ENCODE data around the gene LRRC55. TPM values are rescaled to one million over a fixed set of nuclear protein-coding genes. Genes with fewer than 3 reads are reported as not detected.

The LRRC55 gene
- total RNA-seq, 4 donors from 2014 or later = under 0.01 to 0.39 (median 0.19) TPM

DNA sequence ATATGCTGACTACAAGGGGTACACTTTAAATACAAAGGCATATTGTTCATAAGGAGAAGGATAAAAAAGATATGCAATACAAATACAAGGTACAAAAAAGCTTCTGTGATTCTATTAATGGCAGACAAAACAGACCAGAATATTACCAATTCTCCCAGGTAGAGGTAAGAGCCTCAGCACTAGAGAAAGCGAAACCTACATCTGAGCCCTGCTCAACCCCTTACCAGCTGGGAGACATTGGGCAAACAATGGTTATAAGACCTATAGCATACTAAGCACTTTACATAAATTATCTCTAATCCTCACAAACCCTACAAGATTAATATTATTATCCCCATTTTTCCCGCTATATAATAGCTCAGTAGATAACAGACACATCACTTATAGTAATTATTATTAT lies 41.2 kb upstream of the LRRC55 start:
- Histone ChIP-seq H3K9me3 (no peaks in the 10 kb centered on the region), H3K27me3 (no peaks in the 10 kb centered on the region), H3K4me3 (no peak overlapping the region), H3K4me1 (no peaks in the 10 kb centered on the region), H3K27ac (replicated peaks in 1 of 4) (no peak overlapping the region), H3K36me3 (no peaks in the 10 kb centered on the region)
- TF ChIP-seq EP300 (IDR thresholded peaks at IDR 0.05) (no peak), POLR2AphosphoS5 (IDR thresholded peaks at IDR 0.05) (no peak), POLR2A (IDR thresholded peaks at IDR 0.05; ENCODE audit: low read depth) (no peak)
- TF ChIP-seq, protein P1, sequence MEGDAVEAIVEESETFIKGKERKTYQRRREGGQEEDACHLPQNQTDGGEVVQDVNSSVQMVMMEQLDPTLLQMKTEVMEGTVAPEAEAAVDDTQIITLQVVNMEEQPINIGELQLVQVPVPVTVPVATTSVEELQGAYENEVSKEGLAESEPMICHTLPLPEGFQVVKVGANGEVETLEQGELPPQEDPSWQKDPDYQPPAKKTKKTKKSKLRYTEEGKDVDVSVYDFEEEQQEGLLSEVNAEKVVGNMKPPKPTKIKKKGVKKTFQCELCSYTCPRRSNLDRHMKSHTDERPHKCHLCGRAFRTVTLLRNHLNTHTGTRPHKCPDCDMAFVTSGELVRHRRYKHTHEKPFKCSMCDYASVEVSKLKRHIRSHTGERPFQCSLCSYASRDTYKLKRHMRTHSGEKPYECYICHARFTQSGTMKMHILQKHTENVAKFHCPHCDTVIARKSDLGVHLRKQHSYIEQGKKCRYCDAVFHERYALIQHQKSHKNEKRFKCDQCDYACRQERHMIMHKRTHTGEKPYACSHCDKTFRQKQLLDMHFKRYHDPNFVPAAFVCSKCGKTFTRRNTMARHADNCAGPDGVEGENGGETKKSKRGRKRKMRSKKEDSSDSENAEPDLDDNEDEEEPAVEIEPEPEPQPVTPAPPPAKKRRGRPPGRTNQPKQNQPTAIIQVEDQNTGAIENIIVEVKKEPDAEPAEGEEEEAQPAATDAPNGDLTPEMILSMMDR (IDR thresholded peaks at IDR 0.05) = no peak
- DNase-seq (ENCODE audit: extremely low spot score) = no peak
- intact Hi-C loops (cut with DNase I) = no loop called here
- WGBS = 64% methylated on average over 2 of the region's 2 CpGs

DNA sequence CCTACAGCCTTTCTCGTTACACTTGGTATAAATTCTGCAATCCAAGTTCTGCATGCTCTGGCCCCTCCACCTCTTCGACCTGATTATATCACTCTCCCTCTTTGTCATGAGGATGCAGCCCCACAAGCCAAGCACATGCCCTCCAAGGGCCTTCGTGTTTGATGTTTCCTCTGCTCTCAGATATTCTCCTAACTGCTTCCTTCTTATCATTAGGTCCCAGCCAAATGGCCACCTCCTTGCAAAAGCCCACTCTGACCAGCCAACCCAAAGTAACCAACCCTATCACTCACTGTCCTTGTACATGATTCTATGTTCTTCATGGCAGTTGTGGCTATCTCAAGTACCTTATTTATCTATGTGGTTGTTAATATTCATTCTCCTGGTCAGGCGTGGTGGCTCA lies 38.3 kb upstream of the LRRC55 start:
- H3K36me3 ChIP-seq = no peaks in the 10 kb centered on the region
- DNase-seq (ENCODE audit: extremely low spot score) = no peak
- 84% methylated on average over 4 of the region's 4 CpGs for WGBS
- no peak overlapping the region for H3K27ac ChIP-seq (replicated peaks in 1 of 4)
- no peak for TF ChIP-seq EP300 (IDR thresholded peaks at IDR 0.05)
- TF ChIP-seq POLR2AphosphoS5 (IDR thresholded peaks at IDR 0.05) = no peak
- TF ChIP-seq, protein P1 (IDR thresholded peaks at IDR 0.05) = no peak
- TF ChIP-seq POLR2A (IDR thresholded peaks at IDR 0.05; ENCODE audit: low read depth) = no peak
- intact Hi-C loops (cut with DNase I) = no loop called here
- no peaks in the 10 kb centered on the region for H3K27me3 ChIP-seq
- H3K4me3 ChIP-seq = no peak overlapping the region
- H3K4me1 ChIP-seq = no peaks in the 10 kb centered on the region
- no peaks in the 10 kb centered on the region for H3K9me3 ChIP-seq

DNA sequence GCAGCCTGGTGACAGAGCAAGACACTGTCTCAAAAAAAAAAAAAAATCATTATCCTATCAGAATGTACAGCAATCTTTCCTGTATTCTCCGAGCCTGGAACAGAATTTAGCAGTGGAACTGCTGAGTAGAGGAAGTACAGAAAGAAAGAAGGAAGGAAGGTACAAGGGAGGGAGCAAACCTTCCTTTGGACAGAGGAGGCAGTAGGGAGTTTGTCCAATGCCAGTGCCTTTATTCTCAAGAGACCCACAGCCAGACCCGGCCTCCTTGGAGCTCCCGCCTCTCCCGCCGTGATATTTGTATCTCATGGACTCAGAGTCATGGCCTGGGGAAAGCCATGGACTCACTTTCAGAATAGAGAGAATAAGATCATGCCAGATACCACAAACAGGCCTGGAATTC lies 37.7 kb upstream of the LRRC55 start:
- Histone ChIP-seq H3K36me3 (no peaks in the 10 kb centered on the region), H3K9me3 (no peaks in the 10 kb centered on the region), H3K27ac (replicated peaks in 1 of 4) (no peak overlapping the region), H3K27me3 (no peaks in the 10 kb centered on the region), H3K4me3 (no peak overlapping the region), H3K4me1 (no peaks in the 10 kb centered on the region)
- intact Hi-C loops (cut with DNase I) = no loop called here
- TF ChIP-seq EP300 (IDR thresholded peaks at IDR 0.05) = no peak
- TF ChIP-seq POLR2A (IDR thresholded peaks at IDR 0.05; ENCODE audit: low read depth) = no peak
- TF ChIP-seq POLR2AphosphoS5 (IDR thresholded peaks at IDR 0.05) = no peak
- TF ChIP-seq, protein P1 (IDR thresholded peaks at IDR 0.05) = no peak
- 84% methylated on average over 5 of the region's 5 CpGs for WGBS
- DNase-seq (ENCODE audit: extremely low spot score) = no peak

DNA sequence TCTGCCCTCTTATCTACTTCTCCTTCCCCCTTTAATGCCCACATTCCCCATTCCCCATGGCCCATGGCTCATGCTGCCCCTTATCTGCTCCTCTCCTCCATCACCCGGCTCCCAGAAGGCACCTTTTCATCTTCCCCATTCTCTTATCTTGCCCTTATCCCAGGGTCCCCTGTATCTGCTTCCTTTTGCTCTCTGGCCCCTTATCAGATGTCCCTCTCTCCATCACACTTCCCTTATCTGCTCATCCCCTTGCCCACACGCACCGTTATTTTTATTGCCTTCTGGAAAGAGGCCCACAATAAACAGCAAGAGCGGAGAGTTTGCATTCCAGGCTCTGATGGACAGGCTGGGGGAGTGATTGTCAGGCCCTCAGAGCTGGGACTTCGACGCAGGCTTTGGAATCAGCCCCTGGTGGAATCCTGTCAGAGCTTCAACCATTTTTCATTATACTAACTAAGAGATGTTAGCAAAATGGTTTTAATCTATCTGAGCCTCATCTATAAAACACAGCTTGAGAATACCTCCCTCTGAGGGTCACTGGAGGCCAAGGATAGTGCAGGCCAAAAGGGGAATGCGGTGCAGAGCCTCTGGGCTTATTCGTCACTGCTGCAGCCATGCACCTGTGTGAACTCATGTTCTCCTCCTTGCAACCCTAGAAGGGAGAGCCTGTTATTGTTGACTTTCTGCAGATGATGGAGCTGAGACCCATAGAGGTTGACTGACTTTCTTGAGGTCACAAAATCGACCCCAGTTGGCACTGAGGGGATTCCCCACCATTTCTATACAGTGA lies 37.0 kb upstream of the LRRC55 start:
- H3K27me3 ChIP-seq = no peaks in the 10 kb centered on the region
- H3K9me3 ChIP-seq = no peaks in the 10 kb centered on the region
- 48% methylated on average over 9 of the region's 9 CpGs for WGBS
- no peaks in the 10 kb centered on the region for H3K36me3 ChIP-seq
- H3K27ac ChIP-seq (replicated peaks in 1 of 4) = no peak overlapping the region
- H3K4me3 ChIP-seq = no peak overlapping the region
- intact Hi-C loops (cut with DNase I) = no loop called here
- H3K4me1 ChIP-seq = no peaks in the 10 kb centered on the region
- no peak for DNase-seq (ENCODE audit: extremely low spot score)
- TF ChIP-seq, protein P1 (IDR thresholded peaks at IDR 0.05) = no peak
- TF ChIP-seq POLR2AphosphoS5 (IDR thresholded peaks at IDR 0.05) (no peak), EP300 (IDR thresholded peaks at IDR 0.05) (no peak), POLR2A (IDR thresholded peaks at IDR 0.05; ENCODE audit: low read depth) (no peak)

Measured in esophagus muscularis mucosa (tissue), 4 donors.